HL-60 (cell line): Measurements from ENCODE around the gene MIAT.

Source experiments
- CTCF ChIP-seq: IDR thresholded peaks from one replicate; pipeline ENCODE4 v1.5.1; 2011; ENCODE audit warnings: low read length, control low read depth, inconsistent platforms; ENCODE audit not compliant: insufficient read depth
- GABPA ChIP-seq: IDR thresholded peaks from 2 replicates; pipeline ENCODE4 v1.6.1; 2012; ENCODE audit warnings: low read depth
- POLR2AphosphoS5 ChIP-seq: IDR thresholded peaks from 2 replicates; pipeline ENCODE4 v1.6.1; 2012; ENCODE audit warnings: low read depth
- REST ChIP-seq: IDR thresholded peaks from 2 replicates; pipeline ENCODE4 v1.6.1; 2012; ENCODE audit warnings: low read depth; ENCODE audit not compliant: insufficient replicate concordance

- TF ChIP-seq CTCF (no peak), POLR2AphosphoS5 (no peak), GABPA (no peak), REST (no peak)
Measured at GRCh38 chr22:26702906-26703830, 45.8 kb downstream of the MIAT start.
